ENCODE data around the gene ROR1.

DNA sequence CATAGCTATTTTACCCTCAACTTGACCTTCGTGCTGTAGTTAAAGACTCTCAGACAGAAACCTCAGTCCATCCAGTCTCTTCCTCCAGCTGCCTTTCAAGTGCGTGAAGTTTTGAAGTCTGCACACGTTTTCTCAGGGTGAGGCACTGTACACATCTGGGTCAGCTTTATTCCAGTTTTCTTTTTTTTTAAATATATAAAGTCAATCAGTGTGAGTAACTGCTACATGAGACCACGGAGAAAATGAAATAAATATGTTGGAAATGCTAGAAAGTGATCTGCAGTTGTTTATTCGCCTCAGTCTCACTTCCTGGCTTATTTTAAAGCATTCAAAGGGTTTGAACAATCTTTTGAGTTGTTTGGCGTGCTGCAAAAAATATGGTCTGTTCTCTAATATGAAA, 135.7 kb downstream of the ROR1 start:
- no peak for TF ChIP-seq POLR2A (IDR thresholded peaks at IDR 0.05; ENCODE audit: borderline replicate concordance, extremely low read depth, insufficient read depth, insufficient read length)
- TF ChIP-seq, protein P1, sequence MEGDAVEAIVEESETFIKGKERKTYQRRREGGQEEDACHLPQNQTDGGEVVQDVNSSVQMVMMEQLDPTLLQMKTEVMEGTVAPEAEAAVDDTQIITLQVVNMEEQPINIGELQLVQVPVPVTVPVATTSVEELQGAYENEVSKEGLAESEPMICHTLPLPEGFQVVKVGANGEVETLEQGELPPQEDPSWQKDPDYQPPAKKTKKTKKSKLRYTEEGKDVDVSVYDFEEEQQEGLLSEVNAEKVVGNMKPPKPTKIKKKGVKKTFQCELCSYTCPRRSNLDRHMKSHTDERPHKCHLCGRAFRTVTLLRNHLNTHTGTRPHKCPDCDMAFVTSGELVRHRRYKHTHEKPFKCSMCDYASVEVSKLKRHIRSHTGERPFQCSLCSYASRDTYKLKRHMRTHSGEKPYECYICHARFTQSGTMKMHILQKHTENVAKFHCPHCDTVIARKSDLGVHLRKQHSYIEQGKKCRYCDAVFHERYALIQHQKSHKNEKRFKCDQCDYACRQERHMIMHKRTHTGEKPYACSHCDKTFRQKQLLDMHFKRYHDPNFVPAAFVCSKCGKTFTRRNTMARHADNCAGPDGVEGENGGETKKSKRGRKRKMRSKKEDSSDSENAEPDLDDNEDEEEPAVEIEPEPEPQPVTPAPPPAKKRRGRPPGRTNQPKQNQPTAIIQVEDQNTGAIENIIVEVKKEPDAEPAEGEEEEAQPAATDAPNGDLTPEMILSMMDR (IDR thresholded peaks at IDR 0.05 in 2 of 3, conservative IDR thresholded peaks at IDR 0.05 in 1 of 3; ENCODE audit: borderline replicate concordance in 1 of 3, insufficient read depth in 1 of 3, low read depth in 2 of 3, low read length in 2 of 3), result no peak
- no peak for TF ChIP-seq ZFX (IDR thresholded peaks at IDR 0.05)
- TF ChIP-seq ATF3 (IDR thresholded peaks at IDR 0.05), result no peak
- no peak for TF ChIP-seq EZH2 (IDR thresholded peaks at IDR 0.05)
- no peak for TF ChIP-seq YY1 (IDR thresholded peaks at IDR 0.05; ENCODE audit: extremely low read depth, insufficient replicate concordance, low read depth, low read length)
- TF ChIP-seq JUND (IDR thresholded peaks at IDR 0.05), result no peak
- no peak for TF ChIP-seq ZNF274 (IDR thresholded peaks at IDR 0.05; ENCODE audit: low read depth, low read length)
- TF ChIP-seq, protein P2, sequence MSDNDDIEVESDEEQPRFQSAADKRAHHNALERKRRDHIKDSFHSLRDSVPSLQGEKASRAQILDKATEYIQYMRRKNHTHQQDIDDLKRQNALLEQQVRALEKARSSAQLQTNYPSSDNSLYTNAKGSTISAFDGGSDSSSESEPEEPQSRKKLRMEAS (IDR thresholded peaks at IDR 0.05), result no peak
- no peak for TF ChIP-seq CEBPB (IDR thresholded peaks at IDR 0.05; ENCODE audit: low read depth)
- no peak for TF ChIP-seq POLR2AphosphoS5 (IDR thresholded peaks at IDR 0.05; ENCODE audit: low read depth, low read length)
- no peak for TF ChIP-seq SIN3A (IDR thresholded peaks at IDR 0.05; ENCODE audit: low read depth)
- TF ChIP-seq SRF (IDR thresholded peaks at IDR 0.05; ENCODE audit: low read depth), result no peak

Measured in HCT116 (cell line).